PC-3 (cell line): ENCODE data around the gene C1QTNF5. TPM values are rescaled to one million over a fixed set of nuclear protein-coding genes. Genes with fewer than 3 reads are reported as not detected.

Source experiments
- ATAC-seq: fragments of 200-7000 bp; cut with Tn5 transposase; 2 replicates; pipeline ENCODE4 v1.9.1; 2020; ENCODE audit warnings: mild to moderate bottlenecking, moderate library complexity
- BruUV-seq: library from RNA; stranded (reverse); fragments of 400-500 nt; replicated peaks from 2 replicates; lab custom pipeline; 2021; lab: Mats Ljungman, UMichigan
- CTCF ChIA-PET: fragments of 300-600 bp; sonication (Branson Sonifier 250); formaldehyde crosslinking; loops from one replicate; lab custom pipeline; 2022; ENCODE audit warnings: antibody characterized with exemption; lab: Charles Lee
- POLR2A ChIA-PET: fragments of 300-600 bp; sonication (Branson Sonifier 250); formaldehyde crosslinking; loops from one replicate; lab custom pipeline; 2022; ENCODE audit warnings: antibody characterized with exemption; ENCODE audit not compliant: unreplicated experiment; lab: Charles Lee
- DNase-seq: peaks from one replicate; pipeline ENCODE4 v3.0.0-alpha.2; 2015
- H2AFZ ChIP-seq: fragments of 300-600 bp; sonication (generic); 2 replicates; pipeline ENCODE4 v1.6.0; 2016; ENCODE audit warnings: antibody characterized with exemption, low read length
- H3F3A ChIP-seq: fragments of 300-600 bp; sonication (generic); one replicate; pipeline ENCODE4 v1.6.0; 2017; ENCODE audit warnings: antibody characterized with exemption, low read length, control low read depth, mild to moderate bottlenecking; ENCODE audit not compliant: unreplicated experiment
- H3K27ac ChIP-seq: fragments of 300-600 bp; sonication (generic); 2 replicates; pipeline ENCODE4 v1.5.1; 2016; ENCODE audit warnings: mild to moderate bottlenecking, low read length
- H3K27me3 ChIP-seq: fragments of 300-600 bp; sonication (generic); 2 replicates; pipeline ENCODE4 v1.6.1; 2016; ENCODE audit warnings: low read length, mixed read lengths
- H3K36me3 ChIP-seq: fragments of 300-600 bp; sonication (generic); 2 replicates; pipeline ENCODE4 v1.6.1; 2016; ENCODE audit warnings: low read depth, mixed run types, low read length, mixed read lengths
- H3K4me1 ChIP-seq: fragments of 300-600 bp; sonication (generic); 2 replicates; pipeline ENCODE4 v1.5.1; 2016; ENCODE audit warnings: low read length; ENCODE audit not compliant: insufficient read depth
- H3K4me2 ChIP-seq: fragments of 300-600 bp; sonication (generic); 2 replicates; pipeline ENCODE4 v1.6.0; 2016; ENCODE audit warnings: low read length
- H3K4me3 ChIP-seq: fragments of 300-600 bp; sonication (generic); 2 replicates; pipeline ENCODE4 v1.5.1; 2016; ENCODE audit warnings: mild to moderate bottlenecking, low read length, mixed read lengths
- H3K79me2 ChIP-seq: fragments of 300-600 bp; sonication (generic); 2 replicates; pipeline ENCODE4 v1.6.1; 2017; ENCODE audit warnings: low read length, mixed read lengths
- H3K9ac ChIP-seq: fragments of 300-600 bp; sonication (generic); 2 replicates; pipeline ENCODE4 v1.6.0; 2016; ENCODE audit warnings: mild to moderate bottlenecking, low read length
- H3K9me2 ChIP-seq: fragments of 300-600 bp; sonication (generic); replicated peaks from 2 replicates; pipeline ENCODE4 v1.6.1; 2016; ENCODE audit warnings: mixed run types, low read length, mixed read lengths
- H3K9me3 ChIP-seq: fragments of 300-600 bp; sonication (generic); 2 replicates; pipeline ENCODE4 v1.6.1; 2016; ENCODE audit warnings: low read length, mixed read lengths
- H4K20me1 ChIP-seq: fragments of 300-600 bp; sonication (generic); 2 replicates; pipeline ENCODE4 v1.6.1; 2016; ENCODE audit warnings: low read length, mixed read lengths
- EZH2 ChIP-seq: fragments of 300-600 bp; sonication (generic); IDR thresholded peaks from one replicate; pipeline ENCODE4 v1.6.1; 2017; ENCODE audit warnings: antibody characterized with exemption, mild to moderate bottlenecking, low read length; ENCODE audit not compliant: unreplicated experiment
- EZH2phosphoT487 ChIP-seq: fragments of 300-600 bp; sonication (generic); IDR thresholded peaks from 2 replicates; pipeline ENCODE4 v1.6.1; 2018; ENCODE audit warnings: mild to moderate bottlenecking, antibody characterized with exemption, low read length, borderline replicate concordance
- intact Hi-C: fragments of 100-400 bp; cut with micrococcal nuclease; formaldehyde crosslinking; loops from 2 replicates; pipeline ENCODE4 v1.9.0; 2023
- total RNA-seq: library from RNA; depleted of rRNA; stranded (reverse); fragments of >200 nt; gene quantifications from 2 replicates; pipeline ENCODE4 v1.2.3, GENCODE V29; 2014
- TF ChIP-seq, protein P1 (sequence below): fragments of 300-600 bp; sonication (generic); conservative IDR thresholded peaks from 2 replicates; pipeline ENCODE4 v1.5.1; 2017; ENCODE audit warnings: antibody characterized with exemption, low read depth, mild to moderate bottlenecking, low read length

C1QTNF5 gene
- total RNA-seq, 1 experiment from 2014 or later, result 2.0 TPM

DNA sequence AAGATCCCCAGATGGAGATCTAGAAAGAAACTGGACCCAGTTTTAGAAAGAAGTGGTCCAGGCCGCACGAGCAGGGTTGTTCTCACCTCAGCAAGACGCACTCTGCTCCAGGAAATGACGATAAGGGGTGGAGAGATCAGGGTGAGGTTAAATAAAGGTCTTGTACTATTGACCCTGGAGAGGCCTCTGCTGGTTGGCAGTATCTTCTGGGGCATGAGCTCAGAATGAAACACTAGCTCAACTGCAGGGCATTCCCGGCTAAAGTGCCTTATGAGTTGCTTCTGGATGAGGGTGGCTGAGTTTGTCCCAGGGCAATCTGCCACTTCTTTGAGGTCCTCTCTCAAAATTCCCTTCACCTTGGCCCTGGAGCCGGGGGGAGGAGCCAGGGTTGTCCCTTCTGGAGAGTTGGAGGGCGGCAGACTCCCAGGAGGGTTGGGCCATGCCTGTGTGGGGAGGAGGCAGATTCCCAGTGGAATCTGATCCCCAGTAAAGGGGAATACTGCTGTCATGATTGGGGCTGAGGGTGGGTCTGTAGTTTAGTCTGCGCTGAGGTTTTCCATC lies 29.9 kb upstream of the C1QTNF5 start:
- Histone ChIP-seq H3K4me3 (no peak overlapping the region), H3K9me3 (no peaks in the 10 kb centered on the region), H2AFZ (no peak overlapping the region), H3K9ac (no peak overlapping the region), H3K27me3 (no peaks in the 10 kb centered on the region), H4K20me1 (no peaks in the 10 kb centered on the region), H3K4me1 (peaks cover 16% of the 10 kb centered on the region), H3K4me2 (no peak overlapping the region), H3K27ac (no peak overlapping the region), H3K36me3 (no peaks in the 10 kb centered on the region), H3K9me2 (no peaks in the 10 kb centered on the region), H3F3A (no peaks in the 10 kb centered on the region), H3K79me2 (no peaks in the 10 kb centered on the region)
- no peak for ATAC-seq
- DNase-seq, result no peak
- ChIA-PET CTCF (interaction anchor here (0.6 kb wide), 1 partner anchor 63 kb away, joined by 12 read pairs; no protein-coding TSS in a partner anchor), POLR2A (interaction anchor here (0.7 kb wide), 1 partner anchor 30 kb away, joined by 3 read pairs; the partner anchor contains the start of gene C1QTNF5)
- TF ChIP-seq EZH2 (no peak), EZH2phosphoT487 (no peak)
- TF ChIP-seq, protein P1, sequence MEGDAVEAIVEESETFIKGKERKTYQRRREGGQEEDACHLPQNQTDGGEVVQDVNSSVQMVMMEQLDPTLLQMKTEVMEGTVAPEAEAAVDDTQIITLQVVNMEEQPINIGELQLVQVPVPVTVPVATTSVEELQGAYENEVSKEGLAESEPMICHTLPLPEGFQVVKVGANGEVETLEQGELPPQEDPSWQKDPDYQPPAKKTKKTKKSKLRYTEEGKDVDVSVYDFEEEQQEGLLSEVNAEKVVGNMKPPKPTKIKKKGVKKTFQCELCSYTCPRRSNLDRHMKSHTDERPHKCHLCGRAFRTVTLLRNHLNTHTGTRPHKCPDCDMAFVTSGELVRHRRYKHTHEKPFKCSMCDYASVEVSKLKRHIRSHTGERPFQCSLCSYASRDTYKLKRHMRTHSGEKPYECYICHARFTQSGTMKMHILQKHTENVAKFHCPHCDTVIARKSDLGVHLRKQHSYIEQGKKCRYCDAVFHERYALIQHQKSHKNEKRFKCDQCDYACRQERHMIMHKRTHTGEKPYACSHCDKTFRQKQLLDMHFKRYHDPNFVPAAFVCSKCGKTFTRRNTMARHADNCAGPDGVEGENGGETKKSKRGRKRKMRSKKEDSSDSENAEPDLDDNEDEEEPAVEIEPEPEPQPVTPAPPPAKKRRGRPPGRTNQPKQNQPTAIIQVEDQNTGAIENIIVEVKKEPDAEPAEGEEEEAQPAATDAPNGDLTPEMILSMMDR, result no peak
- intact Hi-C loops, result no loop called here
- no TSS peak for BruUV-seq

DNA sequence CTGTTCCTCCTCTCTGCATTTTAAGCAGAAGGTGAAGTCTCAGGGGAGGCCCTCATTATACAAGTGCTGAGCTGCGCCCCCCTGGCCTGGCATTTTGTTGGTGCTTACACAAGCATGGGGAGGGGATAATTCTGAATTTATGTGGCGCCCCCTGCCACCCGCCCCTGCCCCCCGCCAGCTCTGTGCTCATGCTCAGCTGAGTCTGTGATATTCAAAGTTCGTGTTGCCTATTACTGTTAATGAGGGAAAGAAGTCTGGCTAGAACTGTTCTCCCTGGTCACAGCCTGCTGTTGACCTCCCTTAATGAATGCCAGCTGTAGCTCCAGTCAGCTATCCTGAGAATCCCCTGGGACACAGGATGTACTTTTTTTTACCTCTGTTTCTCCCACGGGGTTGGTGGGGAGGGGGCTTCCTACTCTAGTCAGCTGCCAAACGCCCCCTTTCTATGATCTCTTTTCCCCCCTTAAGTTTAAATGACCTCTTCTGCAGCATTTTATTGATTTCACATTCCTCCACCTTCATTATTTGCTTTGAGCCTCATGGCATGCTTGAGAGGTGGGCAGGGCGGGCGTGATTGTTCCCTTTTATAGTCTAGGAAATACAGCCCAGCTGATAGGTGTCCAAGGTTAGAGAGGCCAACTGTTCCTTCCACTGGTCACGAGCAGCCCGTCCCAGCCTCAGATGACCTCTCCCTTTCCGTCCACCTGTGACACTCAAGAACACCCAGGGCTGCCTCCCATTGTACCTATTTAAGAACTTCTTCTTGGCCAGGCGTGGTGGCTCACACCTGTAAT lies 28.6 kb upstream of the C1QTNF5 start:
- Histone ChIP-seq H4K20me1 (no peaks in the 10 kb centered on the region), H3K4me3 (no peak overlapping the region), H3K4me1 (peaks cover 16% of the 10 kb centered on the region), H2AFZ (no peak overlapping the region), H3K9me3 (no peaks in the 10 kb centered on the region), H3K27ac (no peak overlapping the region), H3F3A (no peaks in the 10 kb centered on the region), H3K27me3 (no peaks in the 10 kb centered on the region), H3K4me2 (0 out of 2 replicates have a peak overlapping the region, but pooled peaks have one; percentile 34), H3K9me2 (no peaks in the 10 kb centered on the region), H3K9ac (no peak overlapping the region), H3K79me2 (no peaks in the 10 kb centered on the region), H3K36me3 (no peaks in the 10 kb centered on the region)
- ChIA-PET POLR2A (interaction anchor here (0.6 kb wide), 1 partner anchor 31 kb away, joined by 3 read pairs; no protein-coding TSS in a partner anchor), CTCF (no interaction called here)
- TF ChIP-seq, protein P1, result no peak
- TF ChIP-seq EZH2, result no peak
- no peak for TF ChIP-seq EZH2phosphoT487
- DNase-seq, result no peak
- no TSS peak for BruUV-seq
- ATAC-seq, result no peak
- intact Hi-C loops, result no loop called here
